ENCODE measurements around the gene POLR2A.

POLR2A gene

DNA sequence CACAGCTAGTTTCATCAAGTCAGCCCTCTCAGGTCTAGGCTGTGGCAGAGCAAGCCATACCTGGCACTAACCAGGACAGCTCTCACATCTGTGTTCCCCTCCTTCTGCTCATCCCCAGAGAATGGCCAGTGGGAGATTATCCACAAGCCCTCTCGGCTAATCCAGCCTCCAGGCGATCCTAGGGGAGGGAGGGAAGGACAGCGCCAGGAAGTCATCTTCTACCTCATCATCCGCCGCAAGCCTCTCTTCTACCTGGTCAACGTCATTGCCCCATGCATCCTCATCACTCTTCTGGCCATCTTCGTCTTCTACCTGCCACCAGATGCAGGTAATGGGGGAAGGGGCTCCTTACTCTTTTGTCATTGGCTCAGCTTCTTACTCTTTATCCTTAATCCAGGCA, 35.7 kb upstream of the POLR2A start:
- Histone ChIP-seq H3K4me2 (ENCODE audit: low read depth, low read length, poor library complexity, severe bottlenecking) (no peak overlapping the region), H3K36me3 (ENCODE audit: insufficient read depth, low read length) (no peaks in the 10 kb centered on the region), H3K4me3 (ENCODE audit: low read length, poor library complexity, severe bottlenecking) (no peak overlapping the region), H3F3A (ENCODE audit: low read depth) (no peaks in the 10 kb centered on the region), H2AFZ (ENCODE audit: low read length) (no peak overlapping the region), H3K79me2 (ENCODE audit: insufficient read depth, low read length) (no peaks in the 10 kb centered on the region), H3K9me2 (replicated peaks; ENCODE audit: low read depth, low read length) (no peaks in the 10 kb centered on the region), H3K9ac (ENCODE audit: low read depth, low read length, poor library complexity, severe bottlenecking) (no peak overlapping the region), H3K4me1 (ENCODE audit: insufficient read depth, low read length, poor library complexity, severe bottlenecking) (peaks cover 8% of the 10 kb centered on the region), H3K9me3 (ENCODE audit: insufficient read depth, low read depth, low read length) (no peaks in the 10 kb centered on the region), H3K27me3 (ENCODE audit: insufficient read depth, low read length, poor library complexity, severe bottlenecking) (no peaks in the 10 kb centered on the region), H4K20me1 (ENCODE audit: insufficient read depth, low read length, poor library complexity, severe bottlenecking) (no peaks in the 10 kb centered on the region)
- TF ChIP-seq, protein P1, sequence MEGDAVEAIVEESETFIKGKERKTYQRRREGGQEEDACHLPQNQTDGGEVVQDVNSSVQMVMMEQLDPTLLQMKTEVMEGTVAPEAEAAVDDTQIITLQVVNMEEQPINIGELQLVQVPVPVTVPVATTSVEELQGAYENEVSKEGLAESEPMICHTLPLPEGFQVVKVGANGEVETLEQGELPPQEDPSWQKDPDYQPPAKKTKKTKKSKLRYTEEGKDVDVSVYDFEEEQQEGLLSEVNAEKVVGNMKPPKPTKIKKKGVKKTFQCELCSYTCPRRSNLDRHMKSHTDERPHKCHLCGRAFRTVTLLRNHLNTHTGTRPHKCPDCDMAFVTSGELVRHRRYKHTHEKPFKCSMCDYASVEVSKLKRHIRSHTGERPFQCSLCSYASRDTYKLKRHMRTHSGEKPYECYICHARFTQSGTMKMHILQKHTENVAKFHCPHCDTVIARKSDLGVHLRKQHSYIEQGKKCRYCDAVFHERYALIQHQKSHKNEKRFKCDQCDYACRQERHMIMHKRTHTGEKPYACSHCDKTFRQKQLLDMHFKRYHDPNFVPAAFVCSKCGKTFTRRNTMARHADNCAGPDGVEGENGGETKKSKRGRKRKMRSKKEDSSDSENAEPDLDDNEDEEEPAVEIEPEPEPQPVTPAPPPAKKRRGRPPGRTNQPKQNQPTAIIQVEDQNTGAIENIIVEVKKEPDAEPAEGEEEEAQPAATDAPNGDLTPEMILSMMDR (conservative IDR thresholded peaks at IDR 0.05; ENCODE audit: low read length) = no peak
- no peak for TF ChIP-seq EZH2phosphoT487 (IDR thresholded peaks at IDR 0.05; ENCODE audit: borderline replicate concordance)

GRCh38 chr17:7459961-7460545, 24.1 kb upstream of the POLR2A start:
- Histone ChIP-seq H3K9ac (ENCODE audit: low read depth, low read length, poor library complexity, severe bottlenecking) (no peak overlapping the region), H3K36me3 (ENCODE audit: insufficient read depth, low read length) (peaks cover 13% of the 10 kb centered on the region; the same call in 1 of the 2 replicates), H3K27me3 (ENCODE audit: insufficient read depth, low read length, poor library complexity, severe bottlenecking) (no peaks in the 10 kb centered on the region), H3K4me2 (ENCODE audit: low read depth, low read length, poor library complexity, severe bottlenecking) (no peak overlapping the region), H4K20me1 (ENCODE audit: insufficient read depth, low read length, poor library complexity, severe bottlenecking) (no peaks in the 10 kb centered on the region), H3K4me1 (ENCODE audit: insufficient read depth, low read length, poor library complexity, severe bottlenecking) (peaks cover 12% of the 10 kb centered on the region), H3K79me2 (ENCODE audit: insufficient read depth, low read length) (peaks cover 4% of the 10 kb centered on the region; the same call in 1 of the 2 replicates), H3K4me3 (ENCODE audit: low read length, poor library complexity, severe bottlenecking) (no peak overlapping the region), H2AFZ (ENCODE audit: low read length) (no peak overlapping the region), H3K9me2 (replicated peaks; ENCODE audit: low read depth, low read length) (no peaks in the 10 kb centered on the region), H3K9me3 (ENCODE audit: insufficient read depth, low read depth, low read length) (no peaks in the 10 kb centered on the region), H3F3A (ENCODE audit: low read depth) (peaks cover 4% of the 10 kb centered on the region)
- TF ChIP-seq, protein P1 (conservative IDR thresholded peaks at IDR 0.05; ENCODE audit: low read length) = no peak
- TF ChIP-seq EZH2phosphoT487 (IDR thresholded peaks at IDR 0.05; ENCODE audit: borderline replicate concordance) = no peak

- H3K9me3 ChIP-seq (ENCODE audit: insufficient read depth, low read depth, low read length) = no peaks in the 10 kb centered on the region
- H3K9me2 ChIP-seq (replicated peaks; ENCODE audit: low read depth, low read length) = no peaks in the 10 kb centered on the region
- H3F3A ChIP-seq (ENCODE audit: low read depth) = peaks cover 4% of the 10 kb centered on the region; the same call in 1 of the 2 replicates
- peaks cover 4% of the 10 kb centered on the region; the same call in 1 of the 2 replicates for H3K79me2 ChIP-seq (ENCODE audit: insufficient read depth, low read length)
- H4K20me1 ChIP-seq (ENCODE audit: insufficient read depth, low read length, poor library complexity, severe bottlenecking) = no peaks in the 10 kb centered on the region
- no peak for TF ChIP-seq EZH2phosphoT487 (IDR thresholded peaks at IDR 0.05; ENCODE audit: borderline replicate concordance)
- TF ChIP-seq, protein P1 (conservative IDR thresholded peaks at IDR 0.05; ENCODE audit: low read length) = no peak
- H3K9ac ChIP-seq (ENCODE audit: low read depth, low read length, poor library complexity, severe bottlenecking) = no peak overlapping the region
- no peak overlapping the region for H3K4me2 ChIP-seq (ENCODE audit: low read depth, low read length, poor library complexity, severe bottlenecking)
- H3K36me3 ChIP-seq (ENCODE audit: insufficient read depth, low read length) = peaks cover 13% of the 10 kb centered on the region; the same call in 1 of the 2 replicates
- H3K4me1 ChIP-seq (ENCODE audit: insufficient read depth, low read length, poor library complexity, severe bottlenecking) = peaks cover 11% of the 10 kb centered on the region
- H3K27me3 ChIP-seq (ENCODE audit: insufficient read depth, low read length, poor library complexity, severe bottlenecking) = no peaks in the 10 kb centered on the region
- no peak overlapping the region for H3K4me3 ChIP-seq (ENCODE audit: low read length, poor library complexity, severe bottlenecking)
- H2AFZ ChIP-seq (ENCODE audit: low read length) = no peak overlapping the region
These were observed 23.1 kb upstream of the POLR2A start for GRCh38 chr17:7460850-7461660.
